GM12878 (cell line): ENCODE measurements around the gene LRRFIP2.

ENCODE experiments used
- BMI1 ChIP-seq: fragments of 450-650 bp; IDR thresholded peaks from 2 replicates; pipeline ENCODE4 v1.6.1; 2016; ENCODE audit warnings: mild to moderate bottlenecking, moderate library complexity, borderline replicate concordance
- CBFB ChIP-seq: IDR thresholded peaks from 2 replicates; pipeline ENCODE4 v1.6.1; 2016; ENCODE audit warnings: antibody characterized with exemption, low read depth
- CEBPZ ChIP-seq: fragments of 150-350 bp; IDR thresholded peaks from 2 replicates; pipeline ENCODE4 v1.6.1; 2016; ENCODE audit warnings: low read depth, low read length
- EZH2 ChIP-seq: IDR thresholded peaks from 2 replicates; pipeline ENCODE4 v1.6.1; 2012; ENCODE audit warnings: low read depth, mild to moderate bottlenecking, control low read depth, inconsistent platforms, low read length, borderline replicate concordance; ENCODE audit not compliant: control insufficient read depth
- KLF5 ChIP-seq: fragments of 450-650 bp; IDR thresholded peaks from 2 replicates; pipeline ENCODE4 v1.6.1; 2014; ENCODE audit warnings: mild to moderate bottlenecking; ENCODE audit not compliant: partially characterized antibody
- MAX ChIP-seq: IDR thresholded peaks from 2 replicates; pipeline ENCODE4 v1.6.1; 2012; ENCODE audit warnings: low read depth, low read length, improper control_type of control experiment
- POLR2A ChIP-seq: IDR thresholded peaks from 2 replicates; pipeline ENCODE4 v1.6.1; 2011; ENCODE audit warnings: low read depth, mild to moderate bottlenecking, low read length
- RCOR1 ChIP-seq: conservative IDR thresholded peaks from 2 replicates; pipeline ENCODE4 v1.6.1; 2012; ENCODE audit warnings: low read depth, low read length, improper control_type of control experiment
- TCF12 ChIP-seq: IDR thresholded peaks from 2 replicates; pipeline ENCODE4 v1.6.1; 2011; ENCODE audit warnings: low read depth, mild to moderate bottlenecking, low read length
- YY1 ChIP-seq: IDR thresholded peaks from 2 replicates; pipeline ENCODE4 v1.6.1; 2011; ENCODE audit warnings: low read depth, mild to moderate bottlenecking, low read length
- ZNF274 ChIP-seq: IDR thresholded peaks from one replicate; pipeline ENCODE4 v1.8.0; 2011; ENCODE audit not compliant: insufficient read length, insufficient read depth
- ZNF384 ChIP-seq: IDR thresholded peaks from 2 replicates; pipeline ENCODE4 v1.6.1; 2012; ENCODE audit warnings: low read depth, mild to moderate bottlenecking, low read length, improper control_type of control experiment, borderline replicate concordance

GRCh38 chr3:37015642-37016041 is 158.7 kb downstream of the LRRFIP2 start:
- TF ChIP-seq ZNF384 (no peak), BMI1 (no peak), MAX (no peak), POLR2A (no peak), CBFB (no peak), EZH2 (no peak), YY1 (no peak), TCF12 (no peak), KLF5 (no peak), CEBPZ (no peak), ZNF274 (no peak), RCOR1 (no peak)
